GM11168 (cell line): ENCODE results near the gene SLFN5.
"Not testable (repeated sequence)": the region's sequence is repeated elsewhere in the genome, so short reads cannot be mapped to it uniquely, and the experiment has no call there.

Source experiments
- in situ Hi-C: fragments of 300-500 bp; cut with MboI; formaldehyde crosslinking; loops from one replicate; pipeline ENCODE4 v1.12.0; 2022; ENCODE audit warnings: low sequenced_read_pairs; ENCODE audit not compliant: unreplicated experiment

The SLFN5 gene

GRCh38 chr17:35240861-35241260 is 2.0 kb upstream of the SLFN5 start:
- in situ Hi-C loops = no loop called here

- in situ Hi-C loops = no loop called here
Observed at GRCh38 chr17:35241520-35241919, 1.4 kb upstream of the SLFN5 start.

GRCh38 chr17:35242158-35242804 is 591 bp upstream of the SLFN5 start:
- in situ Hi-C loops = no loop called here

- in situ Hi-C loops = no loop called here
Observed at GRCh38 chr17:35243561-35244340, 879 bp downstream of the SLFN5 start.

- in situ Hi-C loops = no loop called here
Observed at GRCh38 chr17:35244341-35245195, 1.7 kb downstream of the SLFN5 start.

- in situ Hi-C loops = no loop called here
Observed at GRCh38 chr17:35245196-35245486, 2.3 kb downstream of the SLFN5 start.

GRCh38 chr17:35252651-35253050 is 9.8 kb downstream of the SLFN5 start:
- in situ Hi-C loops = no loop called here

GRCh38 chr17:35254107-35254773 is 11.4 kb downstream of the SLFN5 start:
- in situ Hi-C loops = no loop called here

GRCh38 chr17:35255316-35255715 is 12.4 kb downstream of the SLFN5 start:
- in situ Hi-C loops = no loop called here

- in situ Hi-C loops = no loop called here
Observed at GRCh38 chr17:35256629-35257028, 13.8 kb downstream of the SLFN5 start.

GRCh38 chr17:35257208-35257659 is 14.4 kb downstream of the SLFN5 start:
- in situ Hi-C loops = no loop called here

- in situ Hi-C loops = no loop called here
Observed at GRCh38 chr17:35259001-35259400, 16.1 kb downstream of the SLFN5 start.

GRCh38 chr17:35265071-35265470 is 22.2 kb downstream of the SLFN5 start:
- in situ Hi-C loops = no loop called here

- in situ Hi-C loops = no loop called here
Observed at GRCh38 chr17:35265566-35266141, 22.8 kb downstream of the SLFN5 start.

GRCh38 chr17:35274167-35275066 is 31.5 kb downstream of the SLFN5 start:
- in situ Hi-C loops = not testable (repeated sequence)

GRCh38 chr17:35278454-35278853 is 35.6 kb downstream of the SLFN5 start:
- in situ Hi-C loops = not testable (repeated sequence)

GRCh38 chr17:35278876-35279275 is 36.0 kb downstream of the SLFN5 start:
- in situ Hi-C loops = not testable (repeated sequence)

GRCh38 chr17:35283767-35284166 is 40.9 kb downstream of the SLFN5 start:
- in situ Hi-C loops = no loop called here

GRCh38 chr17:35284955-35285354 is 42.1 kb downstream of the SLFN5 start:
- in situ Hi-C loops = no loop called here
